ENCODE data around the gene TNS1. TPM values are rescaled to one million over a fixed set of nuclear protein-coding genes. Genes with fewer than 3 reads are reported as not detected.

The TNS1 gene
- total RNA-seq, 1 experiment from 2014 or later = 3.4 TPM

DNA sequence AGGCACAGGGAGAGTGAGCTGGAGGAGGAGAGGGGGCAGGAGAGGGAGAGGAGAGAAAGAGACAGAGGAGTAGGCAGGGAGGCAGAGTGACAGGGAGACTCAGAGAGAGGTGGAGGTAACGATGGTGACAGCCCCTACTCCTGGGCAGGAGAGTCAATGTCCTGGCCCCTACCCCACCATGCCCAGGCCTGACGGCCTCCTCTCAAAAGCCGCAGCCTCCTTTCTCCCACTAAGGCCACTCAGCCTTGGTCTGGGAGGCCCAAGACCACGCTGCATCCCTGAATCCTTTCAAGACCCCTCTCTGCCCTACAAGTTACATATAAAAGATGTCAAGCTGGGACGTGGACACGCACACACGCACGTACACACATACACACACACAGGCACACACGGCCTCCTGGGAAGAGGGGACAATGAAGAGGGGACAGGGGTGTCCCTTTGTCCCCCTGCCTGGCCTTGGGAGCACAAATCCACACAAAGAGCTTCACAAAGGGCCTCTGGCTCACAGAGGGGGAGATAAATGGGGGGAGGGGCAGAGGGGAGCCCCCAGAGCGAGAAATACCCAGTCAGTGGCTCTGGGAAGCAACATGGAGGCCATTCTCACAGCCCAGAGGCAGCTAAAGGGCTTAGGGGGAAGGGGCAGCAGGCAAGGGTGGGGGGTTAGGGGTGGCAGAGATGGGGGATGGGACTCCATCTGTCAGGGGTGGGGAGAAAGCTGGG, 19.5 kb upstream of the TNS1 start:
- H3K27ac Mint-ChIP-seq = no peak overlapping the region; a peak in 1 of 7 replicates

More for the DNA sequence above, 19.5 kb upstream of the TNS1 start:
- Histone ChIP-seq H2BK5ac (ENCODE audit: insufficient read length, low read length) (no peak overlapping the region), H3K4me1 (ENCODE audit: insufficient read depth, low read length) (peaks cover 3% of the 10 kb centered on the region; the same call in 1 of the 2 replicates), H3K23me2 (ENCODE audit: insufficient read length, low read depth, low read length, poor library complexity, severe bottlenecking) (no peaks in the 10 kb centered on the region), H4K8ac (replicated peaks; ENCODE audit: insufficient read length, low read depth, low read length) (no peak overlapping the region), H3K56ac (ENCODE audit: insufficient read length, low read depth, low read length) (no peak overlapping the region), H2BK20ac (ENCODE audit: low read depth, low read length, poor library complexity, severe bottlenecking) (no peak overlapping the region), H3K9ac (ENCODE audit: extremely low read depth, insufficient read length, low read length) (no peak overlapping the region), H3K27ac (ENCODE audit: insufficient read length, low read depth, low read length) (no peak overlapping the region), H2AK5ac (ENCODE audit: insufficient read length, low read length) (no peak overlapping the region), H3K23ac (ENCODE audit: insufficient read length, low read depth, low read length) (no peak overlapping the region), H3K4ac (ENCODE audit: low read depth, low read length) (no peak overlapping the region), H3K9me3 (ENCODE audit: control insufficient read depth, low read depth, low read length) (no peaks in the 10 kb centered on the region), H2BK120ac (ENCODE audit: low read depth, low read length, poor library complexity, severe bottlenecking) (no peak overlapping the region), H3T11ph (ENCODE audit: low read length) (no peak overlapping the region), H4K5ac (ENCODE audit: insufficient read length, low read depth, low read length) (no peak overlapping the region), H3K18ac (ENCODE audit: insufficient read length, low read depth, low read length) (no peak overlapping the region), H3K4me2 (ENCODE audit: insufficient read depth, insufficient read length, low read length) (no peak overlapping the region), H4K91ac (ENCODE audit: insufficient read length, low read depth, low read length) (no peak overlapping the region), H2AFZ (ENCODE audit: low read length) (no peak overlapping the region), H3K27me3 (ENCODE audit: insufficient read depth, low read length) (no peaks in the 10 kb centered on the region), H2BK15ac (ENCODE audit: low read depth, low read length) (no peak overlapping the region), H2BK12ac (ENCODE audit: insufficient read length, low read depth, low read length) (no peak overlapping the region), H4K20me1 (ENCODE audit: control insufficient read depth, insufficient read depth, insufficient read length) (no peaks in the 10 kb centered on the region), H3K79me2 (ENCODE audit: insufficient read depth, low read length) (no peaks in the 10 kb centered on the region), H3K14ac (ENCODE audit: insufficient read depth, low read length) (0 out of 2 replicates have a peak overlapping the region, but pooled peaks have one; percentile 51), H3K79me1 (ENCODE audit: insufficient read depth, low read depth, low read length, poor library complexity, severe bottlenecking) (no peaks in the 10 kb centered on the region)
- Mint-ChIP-seq H3K4me3 (no peak overlapping the region), H3K36me3 (ENCODE audit: insufficient read depth in 1 of 3, low read depth in 3 of 3) (no peaks in the 10 kb centered on the region), H3K27me3 (ENCODE audit: low read depth) (peaks cover 11% of the 10 kb centered on the region), H3K9me3 (no peaks in the 10 kb centered on the region), H3K4me1 (peaks cover 27 to 50% of the 10 kb centered on the region in 2 experiments)
- no CpG with 5 or more reads among the region's 10 CpGs for WGBS (ENCODE audit: extremely low coverage, insufficient read length, low lambda C conversion rate)
- DNase-seq = peak; percentile 23
- TF ChIP-seq, protein P1, sequence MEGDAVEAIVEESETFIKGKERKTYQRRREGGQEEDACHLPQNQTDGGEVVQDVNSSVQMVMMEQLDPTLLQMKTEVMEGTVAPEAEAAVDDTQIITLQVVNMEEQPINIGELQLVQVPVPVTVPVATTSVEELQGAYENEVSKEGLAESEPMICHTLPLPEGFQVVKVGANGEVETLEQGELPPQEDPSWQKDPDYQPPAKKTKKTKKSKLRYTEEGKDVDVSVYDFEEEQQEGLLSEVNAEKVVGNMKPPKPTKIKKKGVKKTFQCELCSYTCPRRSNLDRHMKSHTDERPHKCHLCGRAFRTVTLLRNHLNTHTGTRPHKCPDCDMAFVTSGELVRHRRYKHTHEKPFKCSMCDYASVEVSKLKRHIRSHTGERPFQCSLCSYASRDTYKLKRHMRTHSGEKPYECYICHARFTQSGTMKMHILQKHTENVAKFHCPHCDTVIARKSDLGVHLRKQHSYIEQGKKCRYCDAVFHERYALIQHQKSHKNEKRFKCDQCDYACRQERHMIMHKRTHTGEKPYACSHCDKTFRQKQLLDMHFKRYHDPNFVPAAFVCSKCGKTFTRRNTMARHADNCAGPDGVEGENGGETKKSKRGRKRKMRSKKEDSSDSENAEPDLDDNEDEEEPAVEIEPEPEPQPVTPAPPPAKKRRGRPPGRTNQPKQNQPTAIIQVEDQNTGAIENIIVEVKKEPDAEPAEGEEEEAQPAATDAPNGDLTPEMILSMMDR (conservative IDR thresholded peaks at IDR 0.05) = no peak
